Measurements from ENCODE around the gene INSYN1.

Gene INSYN1

DNA sequence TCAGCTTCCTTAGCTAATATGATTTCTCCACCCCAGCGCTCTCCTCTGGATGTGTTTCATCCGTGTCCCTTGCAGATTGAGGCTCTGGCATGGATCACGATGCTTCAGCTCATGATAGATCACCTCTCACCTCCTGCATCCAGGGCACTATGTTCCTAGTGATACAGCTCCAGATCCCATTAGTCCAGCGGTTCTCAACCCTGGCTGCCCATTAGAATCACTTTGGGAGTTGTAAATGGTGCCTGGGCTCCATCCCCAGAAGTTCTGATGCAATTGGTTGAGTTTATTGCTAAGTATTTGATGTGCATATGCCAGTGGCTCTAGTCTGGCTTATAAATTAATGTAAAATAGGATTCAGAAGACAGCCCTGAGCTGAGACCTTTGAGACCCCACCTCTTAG lies 34.5 kb downstream of the INSYN1 start:
- no peak for TF ChIP-seq EZH2phosphoT487 (conservative IDR thresholded peaks at IDR 0.05; ENCODE audit: low read length)
- TF ChIP-seq, protein P1, sequence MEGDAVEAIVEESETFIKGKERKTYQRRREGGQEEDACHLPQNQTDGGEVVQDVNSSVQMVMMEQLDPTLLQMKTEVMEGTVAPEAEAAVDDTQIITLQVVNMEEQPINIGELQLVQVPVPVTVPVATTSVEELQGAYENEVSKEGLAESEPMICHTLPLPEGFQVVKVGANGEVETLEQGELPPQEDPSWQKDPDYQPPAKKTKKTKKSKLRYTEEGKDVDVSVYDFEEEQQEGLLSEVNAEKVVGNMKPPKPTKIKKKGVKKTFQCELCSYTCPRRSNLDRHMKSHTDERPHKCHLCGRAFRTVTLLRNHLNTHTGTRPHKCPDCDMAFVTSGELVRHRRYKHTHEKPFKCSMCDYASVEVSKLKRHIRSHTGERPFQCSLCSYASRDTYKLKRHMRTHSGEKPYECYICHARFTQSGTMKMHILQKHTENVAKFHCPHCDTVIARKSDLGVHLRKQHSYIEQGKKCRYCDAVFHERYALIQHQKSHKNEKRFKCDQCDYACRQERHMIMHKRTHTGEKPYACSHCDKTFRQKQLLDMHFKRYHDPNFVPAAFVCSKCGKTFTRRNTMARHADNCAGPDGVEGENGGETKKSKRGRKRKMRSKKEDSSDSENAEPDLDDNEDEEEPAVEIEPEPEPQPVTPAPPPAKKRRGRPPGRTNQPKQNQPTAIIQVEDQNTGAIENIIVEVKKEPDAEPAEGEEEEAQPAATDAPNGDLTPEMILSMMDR (IDR thresholded peaks at IDR 0.05; ENCODE audit: insufficient read depth, low read length, poor library complexity, severe bottlenecking) = no peak
- Histone ChIP-seq H3K4me2 (ENCODE audit: low read depth, low read length, poor library complexity, severe bottlenecking) (no peak overlapping the region), H3K9me2 (replicated peaks; ENCODE audit: insufficient read depth, low read length) (no peaks in the 10 kb centered on the region), H3K9ac (ENCODE audit: low read length) (no peak overlapping the region), H3K4me3 (ENCODE audit: insufficient read depth, low read length, poor library complexity, severe bottlenecking) (no peak overlapping the region), H3K36me3 (ENCODE audit: low read length) (no peaks in the 10 kb centered on the region), H3K79me2 (ENCODE audit: insufficient read depth, low read length) (no peaks in the 10 kb centered on the region), H3K27ac (ENCODE audit: low read depth, low read length) (no peak overlapping the region), H4K20me1 (ENCODE audit: low read depth, low read length) (0 out of 2 replicates have a peak, but pooled peaks cover 2% of the 10 kb centered on the region), H2AFZ (ENCODE audit: low read depth, low read length, severe bottlenecking) (no peak overlapping the region), H3K27me3 (ENCODE audit: low read length) (no peaks in the 10 kb centered on the region), H3F3A (ENCODE audit: insufficient read depth) (no peaks in the 10 kb centered on the region), H3K9me3 (ENCODE audit: insufficient read depth, low read length) (no peaks in the 10 kb centered on the region)

- no peaks in the 10 kb centered on the region for H3K79me2 ChIP-seq (ENCODE audit: insufficient read depth, low read length)
- H3K9ac ChIP-seq (ENCODE audit: low read length) = no peak overlapping the region
- no peak overlapping the region for H2AFZ ChIP-seq (ENCODE audit: low read depth, low read length, severe bottlenecking)
- no peak overlapping the region for H3K27ac ChIP-seq (ENCODE audit: low read depth, low read length)
- H3F3A ChIP-seq (ENCODE audit: insufficient read depth) = no peaks in the 10 kb centered on the region
- H3K9me3 ChIP-seq (ENCODE audit: insufficient read depth, low read length) = no peaks in the 10 kb centered on the region
- H4K20me1 ChIP-seq (ENCODE audit: low read depth, low read length) = 0 out of 2 replicates have a peak, but pooled peaks cover 2% of the 10 kb centered on the region
- H3K4me3 ChIP-seq (ENCODE audit: insufficient read depth, low read length, poor library complexity, severe bottlenecking) = no peak overlapping the region
- no peak overlapping the region for H3K4me2 ChIP-seq (ENCODE audit: low read depth, low read length, poor library complexity, severe bottlenecking)
- H3K9me2 ChIP-seq (replicated peaks; ENCODE audit: insufficient read depth, low read length) = no peaks in the 10 kb centered on the region
- no peak for TF ChIP-seq EZH2phosphoT487 (conservative IDR thresholded peaks at IDR 0.05; ENCODE audit: low read length)
- TF ChIP-seq, protein P1 (IDR thresholded peaks at IDR 0.05; ENCODE audit: insufficient read depth, low read length, poor library complexity, severe bottlenecking) = no peak
- H3K27me3 ChIP-seq (ENCODE audit: low read length) = no peaks in the 10 kb centered on the region
- H3K36me3 ChIP-seq (ENCODE audit: low read length) = no peaks in the 10 kb centered on the region
These were observed 35.3 kb downstream of the INSYN1 start for GRCh38 chr15:73717802-73718201.

GRCh38 chr15:73717206-73717605 lies 35.9 kb downstream of the INSYN1 start:
- Histone ChIP-seq H3K9ac (ENCODE audit: low read length) (no peak overlapping the region), H4K20me1 (ENCODE audit: low read depth, low read length) (0 out of 2 replicates have a peak, but pooled peaks cover under 1% of the 10 kb centered on the region), H3K9me2 (replicated peaks; ENCODE audit: insufficient read depth, low read length) (no peaks in the 10 kb centered on the region), H3K4me3 (ENCODE audit: insufficient read depth, low read length, poor library complexity, severe bottlenecking) (no peak overlapping the region), H3F3A (ENCODE audit: insufficient read depth) (no peaks in the 10 kb centered on the region), H3K79me2 (ENCODE audit: insufficient read depth, low read length) (no peaks in the 10 kb centered on the region), H2AFZ (ENCODE audit: low read depth, low read length, severe bottlenecking) (no peak overlapping the region), H3K27ac (ENCODE audit: low read depth, low read length) (no peak overlapping the region), H3K9me3 (ENCODE audit: insufficient read depth, low read length) (no peaks in the 10 kb centered on the region), H3K4me2 (ENCODE audit: low read depth, low read length, poor library complexity, severe bottlenecking) (no peak overlapping the region), H3K27me3 (ENCODE audit: low read length) (no peaks in the 10 kb centered on the region), H3K36me3 (ENCODE audit: low read length) (no peaks in the 10 kb centered on the region)
- TF ChIP-seq, protein P1 (IDR thresholded peaks at IDR 0.05; ENCODE audit: insufficient read depth, low read length, poor library complexity, severe bottlenecking) = no peak
- TF ChIP-seq EZH2phosphoT487 (conservative IDR thresholded peaks at IDR 0.05; ENCODE audit: low read length) = no peak
